Transverse colon (tissue), 4 donors: ENCODE data around the gene PRRT1.

ENCODE experiments used
- EP300 ChIP-seq: sonication (generic); formaldehyde crosslinking; IDR thresholded peaks from one replicate; pipeline ENCODE4 v1.6.1; 2017; ENCODE audit warnings: antibody characterized with exemption, low read depth
- POLR2A ChIP-seq: fragments of 450-650 bp; IDR thresholded peaks from one replicate; pipeline ENCODE4 v1.6.1; 2016; ENCODE audit warnings: antibody characterized with exemption, mild to moderate bottlenecking, moderate library complexity
- POLR2AphosphoS5 ChIP-seq, 3 donors: sonication (generic); formaldehyde crosslinking; IDR thresholded peaks; one replicate each; pipeline ENCODE4 v1.6.1; 2016; ENCODE audit warnings: antibody characterized with exemption in 3 of 3
- TF ChIP-seq, protein P1 (sequence below), 5 experiments: fragments of 200-600 bp in 3 of 5; fragments of 450-650 bp in 2 of 5; sonication (generic) in 3 of 5; IDR thresholded peaks; 1 replicate in 2 of 5; 2 replicates in 3 of 5; pipeline ENCODE4 v1.5.1; 2016 to 2017; ENCODE audit warnings: antibody characterized with exemption in 5 of 5, inconsistent platforms in 3 of 5, mild to moderate bottlenecking in 2 of 5, moderate library complexity in 1 of 5

GRCh38 chr6:32127409-32127716 is 24.4 kb downstream of the PRRT1 start:
- TF ChIP-seq POLR2A (no peak), EP300 (no peak), POLR2AphosphoS5 (IDR thresholded peaks at IDR 0.05) (no peak)
- TF ChIP-seq, protein P1, sequence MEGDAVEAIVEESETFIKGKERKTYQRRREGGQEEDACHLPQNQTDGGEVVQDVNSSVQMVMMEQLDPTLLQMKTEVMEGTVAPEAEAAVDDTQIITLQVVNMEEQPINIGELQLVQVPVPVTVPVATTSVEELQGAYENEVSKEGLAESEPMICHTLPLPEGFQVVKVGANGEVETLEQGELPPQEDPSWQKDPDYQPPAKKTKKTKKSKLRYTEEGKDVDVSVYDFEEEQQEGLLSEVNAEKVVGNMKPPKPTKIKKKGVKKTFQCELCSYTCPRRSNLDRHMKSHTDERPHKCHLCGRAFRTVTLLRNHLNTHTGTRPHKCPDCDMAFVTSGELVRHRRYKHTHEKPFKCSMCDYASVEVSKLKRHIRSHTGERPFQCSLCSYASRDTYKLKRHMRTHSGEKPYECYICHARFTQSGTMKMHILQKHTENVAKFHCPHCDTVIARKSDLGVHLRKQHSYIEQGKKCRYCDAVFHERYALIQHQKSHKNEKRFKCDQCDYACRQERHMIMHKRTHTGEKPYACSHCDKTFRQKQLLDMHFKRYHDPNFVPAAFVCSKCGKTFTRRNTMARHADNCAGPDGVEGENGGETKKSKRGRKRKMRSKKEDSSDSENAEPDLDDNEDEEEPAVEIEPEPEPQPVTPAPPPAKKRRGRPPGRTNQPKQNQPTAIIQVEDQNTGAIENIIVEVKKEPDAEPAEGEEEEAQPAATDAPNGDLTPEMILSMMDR (IDR thresholded peaks at IDR 0.05) = no peak
